NCI-H2171 (cell line): ENCODE measurements around the gene TXNRD2.
"Not testable (repeated sequence)": the region's sequence is repeated elsewhere in the genome, so short reads cannot be mapped to it uniquely, and the experiment has no call there.

ENCODE experiments used
- DNase-seq: peaks from one replicate; lab custom pipeline; 2025; lab: John Stamatoyannopoulos, UW

Gene TXNRD2

GRCh38 chr22:19888131-19888746, 53.4 kb downstream of the TXNRD2 start:
- DNase-seq: no peak

- no peak for DNase-seq
Observed at GRCh38 chr22:19887256-19887985, 54.2 kb downstream of the TXNRD2 start.

GRCh38 chr22:19886605-19887255, 54.9 kb downstream of the TXNRD2 start:
- DNase-seq: no peak

- no peak for DNase-seq
Observed at GRCh38 chr22:19885841-19886592, 55.6 kb downstream of the TXNRD2 start.

- DNase-seq: no peak
Observed at GRCh38 chr22:19884954-19885751, 56.5 kb downstream of the TXNRD2 start.

- no peak for DNase-seq
Observed at GRCh38 chr22:19884161-19884953, 57.3 kb downstream of the TXNRD2 start.

GRCh38 chr22:19883446-19883845, 58.2 kb downstream of the TXNRD2 start:
- not testable (repeated sequence) for DNase-seq

GRCh38 chr22:19882446-19883381, 58.9 kb downstream of the TXNRD2 start:
- DNase-seq: no peak

GRCh38 chr22:19880786-19881569, 60.6 kb downstream of the TXNRD2 start:
- no peak for DNase-seq

- DNase-seq: no peak
Observed at GRCh38 chr22:19879992-19880785, 61.4 kb downstream of the TXNRD2 start.

GRCh38 chr22:19879643-19879991, 62.0 kb downstream of the TXNRD2 start:
- no peak for DNase-seq

GRCh38 chr22:19879246-19879570, 62.4 kb downstream of the TXNRD2 start:
- DNase-seq: no peak

- no peak for DNase-seq
Observed at GRCh38 chr22:19878461-19879245, 63.0 kb downstream of the TXNRD2 start.

GRCh38 chr22:19877626-19878339, 63.8 kb downstream of the TXNRD2 start:
- DNase-seq: no peak

GRCh38 chr22:19876941-19877625, 64.5 kb downstream of the TXNRD2 start:
- DNase-seq: no peak

GRCh38 chr22:19876314-19876940, 65.2 kb downstream of the TXNRD2 start:
- no peak for DNase-seq
